Measurements from ENCODE around the gene RUNX2. TPM values are rescaled to one million over a fixed set of nuclear protein-coding genes. Genes with fewer than 3 reads are reported as not detected.

The RUNX2 gene
- total and polyA plus RNA-seq, 4 donors = 1.8 to 6.7 (median 3.2) TPM

DNA sequence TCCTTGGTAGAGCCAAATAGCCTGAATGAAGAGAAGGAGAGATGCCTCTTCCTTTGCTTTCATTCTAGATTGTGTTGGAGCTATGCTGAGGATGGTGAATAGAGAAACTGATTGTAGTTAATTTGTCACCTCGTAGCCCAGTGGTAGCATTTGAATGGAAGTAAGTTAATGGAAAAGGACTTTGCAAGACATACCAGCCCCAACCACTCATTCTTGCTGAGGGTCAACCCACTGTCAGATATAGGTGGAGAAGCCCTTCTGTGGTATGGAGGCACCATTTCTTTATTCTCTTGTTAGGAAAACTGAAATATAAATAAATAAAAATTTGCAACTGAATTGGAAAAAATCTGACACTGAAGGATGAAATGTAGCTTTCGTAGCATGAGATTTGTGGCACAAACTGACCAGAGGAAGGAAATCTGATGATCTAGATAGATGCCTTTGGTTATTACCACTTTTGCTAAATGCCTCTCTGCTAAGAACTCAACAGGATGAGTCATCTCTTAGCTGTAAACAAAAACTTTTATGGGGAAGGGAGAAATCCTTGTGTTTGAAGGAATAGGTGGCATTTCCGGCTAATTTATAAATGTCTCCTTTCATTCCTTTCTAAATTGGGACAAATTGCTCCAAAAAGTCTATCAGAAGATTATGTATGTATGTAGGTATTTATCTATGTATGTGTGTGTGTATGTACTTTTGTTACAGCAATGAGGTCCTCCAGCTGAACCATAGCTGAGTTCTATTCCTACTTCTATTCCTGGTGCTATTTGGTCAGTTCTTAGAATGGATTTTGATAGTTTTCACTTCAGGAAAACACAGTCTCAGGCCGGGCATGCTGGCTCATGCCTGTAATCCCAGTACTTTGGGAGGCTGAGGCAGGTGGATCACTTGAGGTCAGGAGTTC is 126.1 kb downstream of the RUNX2 start:
- Histone ChIP-seq H3K4me3 (no peak overlapping the region), H3K27me3 (ENCODE audit: control insufficient read depth in 3 of 3, insufficient read depth in 3 of 3, low read length in 2 of 3) (no peaks in the 10 kb centered on the region), H3K36me3 (ENCODE audit: control insufficient read depth in 4 of 4, insufficient read depth in 4 of 4, low read length in 4 of 4) (no peaks in the 10 kb centered on the region), H3K9me3 (ENCODE audit: control insufficient read depth in 4 of 4, insufficient read depth in 3 of 4, low read length in 3 of 4) (peaks cover 0 to 2% (median under 1%) of the 10 kb centered on the region in 4 donors), H3K27ac (ENCODE audit: low read depth in 1 of 2, low read length in 1 of 2) (no peak overlapping the region), H3K4me1 (ENCODE audit: control insufficient read depth in 5 of 5, insufficient read depth in 5 of 5, low read length in 5 of 5) (no peaks in the 10 kb centered on the region), H3K9ac (ENCODE audit: insufficient read depth in 1 of 2, low read length in 2 of 2) (no peak overlapping the region)
- DNase-seq (no peak), ATAC-seq (ENCODE audit: insufficient read depth, low FRiP score) (no peak)
- TF ChIP-seq, protein P1, sequence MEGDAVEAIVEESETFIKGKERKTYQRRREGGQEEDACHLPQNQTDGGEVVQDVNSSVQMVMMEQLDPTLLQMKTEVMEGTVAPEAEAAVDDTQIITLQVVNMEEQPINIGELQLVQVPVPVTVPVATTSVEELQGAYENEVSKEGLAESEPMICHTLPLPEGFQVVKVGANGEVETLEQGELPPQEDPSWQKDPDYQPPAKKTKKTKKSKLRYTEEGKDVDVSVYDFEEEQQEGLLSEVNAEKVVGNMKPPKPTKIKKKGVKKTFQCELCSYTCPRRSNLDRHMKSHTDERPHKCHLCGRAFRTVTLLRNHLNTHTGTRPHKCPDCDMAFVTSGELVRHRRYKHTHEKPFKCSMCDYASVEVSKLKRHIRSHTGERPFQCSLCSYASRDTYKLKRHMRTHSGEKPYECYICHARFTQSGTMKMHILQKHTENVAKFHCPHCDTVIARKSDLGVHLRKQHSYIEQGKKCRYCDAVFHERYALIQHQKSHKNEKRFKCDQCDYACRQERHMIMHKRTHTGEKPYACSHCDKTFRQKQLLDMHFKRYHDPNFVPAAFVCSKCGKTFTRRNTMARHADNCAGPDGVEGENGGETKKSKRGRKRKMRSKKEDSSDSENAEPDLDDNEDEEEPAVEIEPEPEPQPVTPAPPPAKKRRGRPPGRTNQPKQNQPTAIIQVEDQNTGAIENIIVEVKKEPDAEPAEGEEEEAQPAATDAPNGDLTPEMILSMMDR (IDR thresholded peaks at IDR 0.05; ENCODE audit: control extremely low read depth, extremely low read depth) = no peak
- 61 to 67% methylated on average over 4 of the region's 4 CpGs for WGBS, 2 donors

DNA sequence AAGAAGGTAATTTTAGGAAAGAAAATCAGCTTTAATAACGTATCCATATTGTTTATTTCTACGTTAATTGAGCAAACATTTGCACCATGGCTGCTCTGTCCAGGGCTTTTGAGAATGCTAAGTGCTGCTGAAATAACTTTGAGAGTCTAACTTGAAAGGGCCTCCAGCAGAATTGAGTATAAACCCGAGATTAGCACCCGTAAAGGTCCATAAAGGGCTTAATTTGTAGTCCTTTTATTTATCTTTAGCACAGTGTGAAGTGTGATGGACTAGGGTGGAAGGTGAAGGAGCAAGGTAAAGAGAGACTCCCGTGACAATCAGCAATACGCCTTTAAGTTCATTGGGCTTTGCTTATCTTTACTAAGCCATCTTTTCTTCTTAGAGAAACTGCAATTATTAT is 127.3 kb downstream of the RUNX2 start:
- ATAC-seq (ENCODE audit: insufficient read depth, low FRiP score) = no peak

DNA sequence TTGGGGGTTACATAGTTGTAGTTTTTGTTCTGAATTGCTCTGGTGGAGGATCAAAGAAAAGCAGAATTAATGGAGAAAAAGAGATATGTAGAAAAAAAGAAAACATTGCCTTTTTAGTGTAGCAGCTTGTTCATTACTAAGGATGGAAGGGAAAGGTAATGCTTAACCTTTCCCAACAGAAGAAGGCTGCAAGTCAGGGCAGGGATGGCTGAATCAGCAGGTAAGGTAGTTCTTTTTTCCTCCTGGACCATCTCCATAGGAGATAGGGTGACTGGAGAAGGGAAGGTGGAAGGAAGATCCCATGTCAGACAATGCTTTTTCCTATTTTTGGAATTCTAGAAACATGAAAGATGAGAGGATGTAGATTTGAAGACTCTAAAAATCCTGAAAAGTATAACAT is 129.0 kb downstream of the RUNX2 start:
- ATAC-seq (ENCODE audit: insufficient read depth, low FRiP score) = no peak
- H3K27ac ChIP-seq (ENCODE audit: low read depth in 1 of 2, low read length in 1 of 2) = no peak overlapping the region
- H3K4me3 ChIP-seq = no peak overlapping the region
- peaks cover 0 to 8% (median 0%) of the 10 kb centered on the region in 5 donors for H3K4me1 ChIP-seq (ENCODE audit: control insufficient read depth in 5 of 5, insufficient read depth in 5 of 5, low read length in 5 of 5)
- DNase-seq = no peak
- peaks cover 0 to 2% (median 0%) of the 10 kb centered on the region in 4 donors for H3K9me3 ChIP-seq (ENCODE audit: control insufficient read depth in 4 of 4, insufficient read depth in 3 of 4, low read length in 3 of 4)
- TF ChIP-seq, protein P1 (IDR thresholded peaks at IDR 0.05; ENCODE audit: control extremely low read depth, extremely low read depth) = no peak
- no peak overlapping the region for H3K9ac ChIP-seq (ENCODE audit: insufficient read depth in 1 of 2, low read length in 2 of 2)
- H3K27me3 ChIP-seq (ENCODE audit: control insufficient read depth in 3 of 3, insufficient read depth in 3 of 3, low read length in 2 of 3) = no peaks in the 10 kb centered on the region
- H3K36me3 ChIP-seq (ENCODE audit: control insufficient read depth in 4 of 4, insufficient read depth in 4 of 4, low read length in 4 of 4) = no peaks in the 10 kb centered on the region

More for the DNA sequence above, 127.3 kb downstream of the RUNX2 start:
- no peak for DNase-seq
- Histone ChIP-seq H3K27ac (ENCODE audit: low read depth in 1 of 2, low read length in 1 of 2) (no peak overlapping the region), H3K4me3 (no peak overlapping the region), H3K4me1 (ENCODE audit: control insufficient read depth in 5 of 5, insufficient read depth in 5 of 5, low read length in 5 of 5) (no peaks in the 10 kb centered on the region), H3K9ac (ENCODE audit: insufficient read depth in 1 of 2, low read length in 2 of 2) (no peak overlapping the region), H3K36me3 (ENCODE audit: control insufficient read depth in 4 of 4, insufficient read depth in 4 of 4, low read length in 4 of 4) (no peaks in the 10 kb centered on the region), H3K9me3 (ENCODE audit: control insufficient read depth in 4 of 4, insufficient read depth in 3 of 4, low read length in 3 of 4) (peaks cover 0 to 2% (median 0%) of the 10 kb centered on the region in 4 donors), H3K27me3 (ENCODE audit: control insufficient read depth in 3 of 3, insufficient read depth in 3 of 3, low read length in 2 of 3) (no peaks in the 10 kb centered on the region)
- TF ChIP-seq, protein P1 (IDR thresholded peaks at IDR 0.05; ENCODE audit: control extremely low read depth, extremely low read depth) = no peak
- 78 to 88% methylated on average over 6 of the region's 6 CpGs for WGBS, 2 donors

All from lung (tissue), 12 donors.